ENCODE data around the gene SHISAL1. TPM values are rescaled to one million over a fixed set of nuclear protein-coding genes. Genes with fewer than 3 reads are reported as not detected.
"Not testable (repeated sequence)": the region's sequence is repeated elsewhere in the genome, so short reads cannot be mapped to it uniquely, and the experiment has no call there.

Gene SHISAL1
- total RNA-seq, 1 donor from 2014 or later = 7.6 TPM

DNA sequence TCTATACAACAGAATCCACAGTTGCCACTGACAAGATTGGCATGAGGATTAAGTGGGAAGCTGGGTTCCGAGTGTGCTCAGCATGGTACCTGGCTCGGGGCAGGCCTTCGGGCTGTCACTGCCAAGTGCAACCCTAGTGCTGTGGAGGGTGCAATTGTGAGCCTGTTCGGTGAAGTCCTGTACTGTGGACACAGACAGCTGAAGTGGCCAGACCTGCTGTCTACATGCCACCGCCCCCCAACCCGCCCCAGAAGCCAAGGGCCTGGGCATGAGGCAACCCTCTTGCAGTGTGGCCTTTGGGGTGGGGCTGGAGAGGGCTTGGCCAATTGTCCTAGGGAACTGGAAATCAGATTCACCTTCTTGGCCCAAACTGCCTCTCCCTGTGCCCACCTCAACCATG, 15.6 kb upstream of the SHISAL1 start:
- no peaks in the 10 kb centered on the region for H3K36me3 ChIP-seq
- no peaks in the 10 kb centered on the region for H3K9me3 ChIP-seq
- H3K27ac ChIP-seq = no peak overlapping the region
- H3K27me3 ChIP-seq = no peaks in the 10 kb centered on the region
- H3K4me3 ChIP-seq = no peak overlapping the region
- DNase-seq (ENCODE audit: extremely low spot score in 2 of 2) = no peak
- H3K4me1 ChIP-seq = peaks cover 29% of the 10 kb centered on the region
- TF ChIP-seq POLR2AphosphoS5 (IDR thresholded peaks at IDR 0.05; ENCODE audit: insufficient read depth in 1 of 2, low read depth in 1 of 2) (no peak), POLR2A (IDR thresholded peaks at IDR 0.05) (no peak)
- TF ChIP-seq, protein P1, sequence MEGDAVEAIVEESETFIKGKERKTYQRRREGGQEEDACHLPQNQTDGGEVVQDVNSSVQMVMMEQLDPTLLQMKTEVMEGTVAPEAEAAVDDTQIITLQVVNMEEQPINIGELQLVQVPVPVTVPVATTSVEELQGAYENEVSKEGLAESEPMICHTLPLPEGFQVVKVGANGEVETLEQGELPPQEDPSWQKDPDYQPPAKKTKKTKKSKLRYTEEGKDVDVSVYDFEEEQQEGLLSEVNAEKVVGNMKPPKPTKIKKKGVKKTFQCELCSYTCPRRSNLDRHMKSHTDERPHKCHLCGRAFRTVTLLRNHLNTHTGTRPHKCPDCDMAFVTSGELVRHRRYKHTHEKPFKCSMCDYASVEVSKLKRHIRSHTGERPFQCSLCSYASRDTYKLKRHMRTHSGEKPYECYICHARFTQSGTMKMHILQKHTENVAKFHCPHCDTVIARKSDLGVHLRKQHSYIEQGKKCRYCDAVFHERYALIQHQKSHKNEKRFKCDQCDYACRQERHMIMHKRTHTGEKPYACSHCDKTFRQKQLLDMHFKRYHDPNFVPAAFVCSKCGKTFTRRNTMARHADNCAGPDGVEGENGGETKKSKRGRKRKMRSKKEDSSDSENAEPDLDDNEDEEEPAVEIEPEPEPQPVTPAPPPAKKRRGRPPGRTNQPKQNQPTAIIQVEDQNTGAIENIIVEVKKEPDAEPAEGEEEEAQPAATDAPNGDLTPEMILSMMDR (IDR thresholded peaks at IDR 0.05) = no peak
- intact Hi-C loops (cut with DNase I) = no loop called here

DNA sequence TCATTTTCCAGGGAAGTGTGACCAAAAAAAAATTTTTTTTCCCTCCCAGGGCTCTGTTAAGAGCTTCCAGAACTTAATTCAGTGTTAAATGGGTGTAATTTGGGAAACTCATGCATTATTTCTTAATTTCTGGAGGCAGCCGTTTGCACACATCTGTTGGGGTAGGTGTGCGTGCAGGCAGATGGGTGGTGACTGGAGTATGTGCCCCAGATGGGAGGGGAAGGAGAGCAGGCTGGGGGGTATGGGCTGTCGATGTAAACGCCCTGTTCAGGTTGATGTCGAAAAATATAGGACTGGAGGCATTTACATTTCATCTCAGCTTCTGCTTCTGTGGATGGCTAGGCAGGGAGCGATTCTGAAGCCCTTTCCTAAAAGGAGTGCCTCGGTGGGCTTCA, 13.7 kb upstream of the SHISAL1 start:
- no peak for DNase-seq (ENCODE audit: extremely low spot score in 2 of 2)
- TF ChIP-seq POLR2AphosphoS5 (IDR thresholded peaks at IDR 0.05; ENCODE audit: insufficient read depth in 1 of 2, low read depth in 1 of 2) = no peak
- Histone ChIP-seq H3K4me3 (peak overlapping the region; percentile 54 to 55), H3K4me1 (peaks cover 29% of the 10 kb centered on the region), H3K9me3 (no peaks in the 10 kb centered on the region), H3K27me3 (no peaks in the 10 kb centered on the region), H3K27ac (peak overlapping the region; percentile 72), H3K36me3 (no peaks in the 10 kb centered on the region)
- intact Hi-C loops (cut with DNase I) = no loop called here

DNA sequence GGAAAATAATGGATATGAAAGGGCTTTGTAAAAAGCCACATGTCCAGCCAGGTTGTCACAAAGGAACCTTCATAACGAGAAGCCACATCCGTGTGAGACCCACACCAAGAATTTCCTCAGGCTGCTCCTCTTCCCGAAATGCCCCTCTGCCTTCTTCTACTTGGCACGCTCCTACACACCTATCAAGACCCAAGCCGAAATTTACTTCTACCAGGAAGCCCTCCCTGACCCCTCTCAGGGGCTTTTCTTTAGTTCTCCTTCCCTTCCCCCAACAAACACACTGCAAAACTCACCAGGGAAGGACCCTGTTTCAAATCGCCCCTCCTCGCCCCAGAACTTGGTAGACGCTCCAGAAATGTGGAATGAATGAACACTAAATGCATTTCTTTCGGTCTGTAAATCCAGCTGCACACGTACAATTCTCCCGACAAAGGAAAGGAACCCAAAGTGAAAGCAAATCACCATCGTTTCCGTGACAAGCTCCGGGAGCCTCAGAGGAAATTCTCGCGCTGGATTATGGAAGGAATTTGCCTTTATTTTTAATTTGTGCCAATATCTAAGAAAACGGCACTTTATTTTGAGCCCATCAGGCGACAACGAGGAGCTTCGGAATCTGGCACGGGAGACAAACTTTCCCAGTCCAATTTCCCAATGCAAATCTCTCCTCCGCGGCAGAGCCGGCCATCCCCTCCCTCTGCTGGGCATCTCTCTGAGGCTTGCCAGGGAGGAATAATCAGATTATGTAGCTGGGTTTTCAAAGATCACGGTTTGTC, 13.2 kb upstream of the SHISAL1 start:
- intact Hi-C loops (cut with DNase I) = no loop called here
- peak overlapping the region; percentile 54 to 55 for H3K4me3 ChIP-seq
- no peak for TF ChIP-seq POLR2AphosphoS5 (IDR thresholded peaks at IDR 0.05; ENCODE audit: insufficient read depth in 1 of 2, low read depth in 1 of 2)
- TF ChIP-seq, protein P1 (IDR thresholded peaks at IDR 0.05) = peak in 1 of 3 experiments; percentile 25
- no peak for TF ChIP-seq POLR2A (IDR thresholded peaks at IDR 0.05)
- DNase-seq (ENCODE audit: extremely low spot score in 2 of 2) = no peak
- H3K27ac ChIP-seq = peak overlapping the region; percentile 72
- H3K4me1 ChIP-seq = peaks cover 26% of the 10 kb centered on the region
- no peaks in the 10 kb centered on the region for H3K36me3 ChIP-seq
- no peaks in the 10 kb centered on the region for H3K9me3 ChIP-seq
- H3K27me3 ChIP-seq = no peaks in the 10 kb centered on the region

DNA sequence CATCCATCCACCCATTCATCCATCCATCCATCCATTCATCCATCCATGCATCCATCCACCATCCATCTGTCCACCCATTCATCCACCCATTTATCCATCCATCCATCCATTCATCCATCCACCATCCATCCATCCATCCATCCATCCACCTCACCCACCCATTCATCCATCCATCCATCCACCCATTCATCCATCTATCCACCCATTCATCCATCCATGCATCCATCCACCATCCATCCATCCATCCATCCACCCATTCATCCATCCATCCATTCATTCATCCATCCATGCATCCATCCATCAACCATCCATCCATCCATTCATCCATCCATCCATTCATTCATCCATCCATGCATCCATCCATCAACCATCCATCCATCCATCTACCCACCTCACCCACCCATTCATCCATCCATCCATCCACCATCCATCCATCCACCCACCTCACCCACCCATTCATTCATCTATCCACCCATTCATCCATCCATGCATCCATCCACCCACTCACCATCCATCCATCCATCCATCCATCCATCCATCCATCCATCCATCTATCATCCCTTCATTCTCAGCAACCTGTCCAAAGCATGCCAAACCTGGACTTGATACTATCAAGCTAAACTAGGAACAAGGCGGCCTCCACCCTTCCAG, 10.5 kb upstream of the SHISAL1 start:
- DNase-seq (ENCODE audit: extremely low spot score in 2 of 2); H3K27me3 ChIP-seq; H3K27ac ChIP-seq; H3K9me3 ChIP-seq; intact Hi-C loops (cut with DNase I); H3K36me3 ChIP-seq; H3K4me3 ChIP-seq: not testable (repeated sequence)
- H3K4me1 ChIP-seq = peaks cover 19% of the 10 kb centered on the region

DNA sequence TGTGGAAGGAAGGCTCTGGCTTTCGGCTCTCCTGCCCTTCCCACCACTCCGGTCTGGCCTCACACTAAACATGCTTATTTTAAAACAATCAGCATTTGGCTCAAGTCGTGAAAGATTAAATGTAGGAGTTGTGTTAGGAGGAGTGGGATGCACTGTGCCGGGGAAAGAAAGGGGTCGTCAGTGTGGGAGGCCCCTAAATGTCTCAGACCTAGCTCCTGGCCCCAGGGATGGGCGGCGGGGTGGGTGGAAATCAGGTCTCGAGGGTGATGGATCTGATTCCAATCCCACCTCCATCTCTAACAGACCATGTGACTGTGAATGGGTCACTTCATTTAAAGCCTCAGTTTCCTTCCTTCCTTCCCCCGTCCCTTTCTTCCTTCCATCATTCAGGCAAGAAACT, 6.9 kb upstream of the SHISAL1 start:
- no peak overlapping the region for H3K27ac ChIP-seq
- no peak for TF ChIP-seq POLR2AphosphoS5 (IDR thresholded peaks at IDR 0.05; ENCODE audit: insufficient read depth in 1 of 2, low read depth in 1 of 2)
- TF ChIP-seq POLR2A (IDR thresholded peaks at IDR 0.05) = no peak
- TF ChIP-seq, protein P1 (IDR thresholded peaks at IDR 0.05) = no peak
- DNase-seq (ENCODE audit: extremely low spot score in 2 of 2) = no peak
- no peaks in the 10 kb centered on the region for H3K9me3 ChIP-seq
- no peaks in the 10 kb centered on the region for H3K4me1 ChIP-seq
- no peaks in the 10 kb centered on the region for H3K27me3 ChIP-seq
- no peaks in the 10 kb centered on the region for H3K36me3 ChIP-seq
- no peak overlapping the region for H3K4me3 ChIP-seq
- intact Hi-C loops (cut with DNase I) = loop anchor here (5.0 kb wide), 1 partner anchor 787 kb away; no protein-coding TSS in a partner anchor

DNA sequence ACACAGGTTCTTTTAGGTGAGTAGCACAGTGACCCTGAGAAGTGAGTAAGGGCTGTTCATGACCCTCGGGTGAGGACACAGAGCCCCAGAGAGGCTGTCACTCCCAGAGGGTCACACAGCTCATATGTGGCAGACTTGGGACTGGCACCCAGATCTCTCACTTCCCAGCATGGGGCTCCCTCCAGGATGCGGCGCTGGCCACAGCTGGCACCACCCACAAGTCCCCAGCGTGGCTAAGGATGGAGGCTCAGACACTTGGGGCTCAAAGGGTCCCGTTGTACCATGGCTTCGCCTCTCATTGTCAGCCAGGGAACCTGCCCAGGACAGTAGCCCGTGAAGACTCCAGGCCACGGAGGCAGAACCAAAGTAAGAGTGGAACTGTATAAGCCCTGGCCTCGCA, 6.0 kb upstream of the SHISAL1 start:
- TF ChIP-seq, protein P1 (IDR thresholded peaks at IDR 0.05) = no peak
- no peak for DNase-seq (ENCODE audit: extremely low spot score in 2 of 2)
- Histone ChIP-seq H3K27me3 (no peaks in the 10 kb centered on the region), H3K27ac (no peak overlapping the region), H3K9me3 (no peaks in the 10 kb centered on the region), H3K4me1 (no peaks in the 10 kb centered on the region), H3K36me3 (no peaks in the 10 kb centered on the region), H3K4me3 (no peak overlapping the region)
- intact Hi-C loops (cut with DNase I) = loop anchor here (5.0 kb wide), 1 partner anchor 786 kb away; no protein-coding TSS in a partner anchor
